ENCODE results near the gene NPEPL1.

DNA sequence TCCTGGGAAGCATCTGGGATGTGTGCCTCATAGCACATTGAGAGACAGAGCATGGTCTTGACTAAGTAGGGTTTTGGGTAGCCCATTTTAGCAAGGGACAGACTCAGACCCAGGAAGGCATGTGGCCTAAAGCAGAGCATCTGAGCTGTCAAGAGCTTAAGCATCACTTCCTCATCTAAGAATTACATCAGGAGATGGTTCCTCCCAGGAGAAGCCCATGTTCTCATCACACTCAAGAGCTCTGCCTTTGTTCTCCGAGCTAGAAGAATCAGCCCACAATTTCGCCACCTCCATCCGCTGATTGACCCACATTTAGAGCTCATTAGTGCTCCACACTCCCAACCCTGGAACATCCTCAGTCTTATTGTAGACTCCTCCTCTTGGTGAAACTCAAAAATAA lies 68.3 kb downstream of the NPEPL1 start:
- TF ChIP-seq, protein P1, sequence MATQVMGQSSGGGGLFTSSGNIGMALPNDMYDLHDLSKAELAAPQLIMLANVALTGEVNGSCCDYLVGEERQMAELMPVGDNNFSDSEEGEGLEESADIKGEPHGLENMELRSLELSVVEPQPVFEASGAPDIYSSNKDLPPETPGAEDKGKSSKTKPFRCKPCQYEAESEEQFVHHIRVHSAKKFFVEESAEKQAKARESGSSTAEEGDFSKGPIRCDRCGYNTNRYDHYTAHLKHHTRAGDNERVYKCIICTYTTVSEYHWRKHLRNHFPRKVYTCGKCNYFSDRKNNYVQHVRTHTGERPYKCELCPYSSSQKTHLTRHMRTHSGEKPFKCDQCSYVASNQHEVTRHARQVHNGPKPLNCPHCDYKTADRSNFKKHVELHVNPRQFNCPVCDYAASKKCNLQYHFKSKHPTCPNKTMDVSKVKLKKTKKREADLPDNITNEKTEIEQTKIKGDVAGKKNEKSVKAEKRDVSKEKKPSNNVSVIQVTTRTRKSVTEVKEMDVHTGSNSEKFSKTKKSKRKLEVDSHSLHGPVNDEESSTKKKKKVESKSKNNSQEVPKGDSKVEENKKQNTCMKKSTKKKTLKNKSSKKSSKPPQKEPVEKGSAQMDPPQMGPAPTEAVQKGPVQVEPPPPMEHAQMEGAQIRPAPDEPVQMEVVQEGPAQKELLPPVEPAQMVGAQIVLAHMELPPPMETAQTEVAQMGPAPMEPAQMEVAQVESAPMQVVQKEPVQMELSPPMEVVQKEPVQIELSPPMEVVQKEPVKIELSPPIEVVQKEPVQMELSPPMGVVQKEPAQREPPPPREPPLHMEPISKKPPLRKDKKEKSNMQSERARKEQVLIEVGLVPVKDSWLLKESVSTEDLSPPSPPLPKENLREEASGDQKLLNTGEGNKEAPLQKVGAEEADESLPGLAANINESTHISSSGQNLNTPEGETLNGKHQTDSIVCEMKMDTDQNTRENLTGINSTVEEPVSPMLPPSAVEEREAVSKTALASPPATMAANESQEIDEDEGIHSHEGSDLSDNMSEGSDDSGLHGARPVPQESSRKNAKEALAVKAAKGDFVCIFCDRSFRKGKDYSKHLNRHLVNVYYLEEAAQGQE (IDR thresholded peaks at IDR 0.05; ENCODE audit: insufficient read depth in 1 of 2, low read depth in 2 of 2, low read length in 2 of 2), result no peak
- no peak for TF ChIP-seq POLR2AphosphoS5 (IDR thresholded peaks at IDR 0.05; ENCODE audit: low read depth, low read length)
- no peak for TF ChIP-seq TAF1 (IDR thresholded peaks at IDR 0.05; ENCODE audit: borderline replicate concordance, insufficient read depth, low read length)
- no peak for TF ChIP-seq SIN3A (IDR thresholded peaks at IDR 0.05; ENCODE audit: borderline replicate concordance, insufficient read depth, low read length)

All from PFSK-1 (cell line).